ENCODE results near the gene MS4A10. TPM values are rescaled to one million over a fixed set of nuclear protein-coding genes. Genes with fewer than 3 reads are reported as not detected.

The MS4A10 gene
- total RNA-seq (2022; extraction: Qiagen RNA extraction; ENCODE audit: low read depth): not detected in 5 replicates

GRCh38 chr11:60785136-60785535 lies at the start of gene MS4A10:
Gene MS4A10 (plus strand): TSS chr11:60785333. CDS start chr11:60790336, 5,003 bp downstream.

GRCh38 chr11:60756307-60757032 lies 28.7 kb upstream of the MS4A10 start, which contains the start of gene MS4A15:
Gene MS4A15 (plus strand): TSS chr11:60756867. CDS start chr11:60763734, 6,867 bp downstream.

GRCh38 chr11:60841797-60842667 lies 56.9 kb downstream of the MS4A10 start, which contains the start of gene CCDC86:
Gene CCDC86 (plus strand): TSS chr11:60842113. CDS start chr11:60842125, 12 bp downstream.

Other genes starting within 250 kb of the MS4A10 start
- gene MS4A8, start 85.7 kb upstream of the MS4A10 start, total RNA-seq (2022; extraction: Qiagen RNA extraction; ENCODE audit: low read depth): not detected in 5 replicates
- not detected in 5 replicates for gene MS4A18, start 60.6 kb upstream of the MS4A10 start, total RNA-seq (2022; extraction: Qiagen RNA extraction; ENCODE audit: low read depth)
- not detected in 5 replicates for gene MS4A15, start 28.5 kb upstream of the MS4A10 start, total RNA-seq (2022; extraction: Qiagen RNA extraction; ENCODE audit: low read depth)
- gene CCDC86, start 56.8 kb downstream of the MS4A10 start, total RNA-seq (2022; extraction: Qiagen RNA extraction; ENCODE audit: low read depth): 75.7 to 110 TPM (median 93.0 TPM) in 5 replicates
- gene PTGDR2, start 70.6 kb downstream of the MS4A10 start, total RNA-seq (2022; extraction: Qiagen RNA extraction; ENCODE audit: low read depth): 0.06 to 0.09 TPM in 2 of 5 replicates, not detected in the others
- gene ZP1, start 82.2 kb downstream of the MS4A10 start, total RNA-seq (2022; extraction: Qiagen RNA extraction; ENCODE audit: low read depth): 0.22 to 0.64 TPM (median 0.32 TPM) in 4 of 5 replicates, not detected in the other
- gene PRPF19, start 121.3 kb downstream of the MS4A10 start, total RNA-seq (2022; extraction: Qiagen RNA extraction; ENCODE audit: low read depth): 128 to 201 TPM (median 181 TPM) in 5 replicates
- gene TMEM109, start 128.8 kb downstream of the MS4A10 start, total RNA-seq (2022; extraction: Qiagen RNA extraction; ENCODE audit: low read depth): 87.6 to 131 TPM (median 127 TPM) in 5 replicates
- 78.7 to 153 TPM (median 149 TPM) in 5 replicates for gene TMEM132A, start 139.1 kb downstream of the MS4A10 start, total RNA-seq (2022; extraction: Qiagen RNA extraction; ENCODE audit: low read depth)
- not detected in 5 replicates for gene SLC15A3, start 166.8 kb downstream of the MS4A10 start, total RNA-seq (2022; extraction: Qiagen RNA extraction; ENCODE audit: low read depth)
- gene CD6, start 186.3 kb downstream of the MS4A10 start, total RNA-seq (2022; extraction: Qiagen RNA extraction; ENCODE audit: low read depth): 0.08 to 0.38 TPM (median 0.24 TPM) in 4 of 5 replicates, not detected in the other

Measured in A549 treated with ZK216348 at 1 μM for 4 hours (cell line).